WTC11 (cell line): ENCODE data around the gene USH1G. TPM values are rescaled to one million over a fixed set of nuclear protein-coding genes. Genes with fewer than 3 reads are reported as not detected.

ENCODE experiments used
- ATAC-seq: fragments of 200-7000 bp; cut with Tn5 transposase; 2 replicates; pipeline ENCODE4 v1.10.0; 2021; ENCODE audit warnings: mild to moderate bottlenecking, moderate library complexity
- CTCF ChIA-PET: fragments of 300-600 bp; sonication (Branson Sonifier 250); formaldehyde crosslinking; loops from one replicate; lab custom pipeline; 2021; ENCODE audit warnings: antibody characterized with exemption; lab: Charles Lee
- POLR2A ChIA-PET: fragments of 350-600 bp; sonication (Branson Sonifier 250); formaldehyde crosslinking; loops from one replicate; lab custom pipeline; 2021; ENCODE audit warnings: antibody characterized with exemption; lab: Charles Lee
- DNase-seq: peaks from one replicate; pipeline ENCODE4 v3.0.0; 2021; ENCODE audit warnings: low spot score
- H3K27ac Mint-ChIP-seq: 2 replicates; pipeline ENCODE4 v1.8.0; 2021; ENCODE audit warnings: mixed read lengths
- H3K27me3 Mint-ChIP-seq: 2 replicates; pipeline ENCODE4 v1.8.0; 2021; ENCODE audit warnings: low read depth, mild to moderate bottlenecking, moderate library complexity, mixed read lengths
- H3K36me3 Mint-ChIP-seq: 2 replicates; pipeline ENCODE4 v1.8.0; 2021; ENCODE audit warnings: mixed read lengths
- H3K4me1 Mint-ChIP-seq: 2 replicates; pipeline ENCODE4 v1.8.0; 2022; ENCODE audit warnings: mixed read lengths
- H3K4me3 Mint-ChIP-seq: 2 replicates; pipeline ENCODE4 v1.8.0; 2021; ENCODE audit warnings: mild to moderate bottlenecking, moderate library complexity, mixed read lengths
- H3K9me3 Mint-ChIP-seq: 2 replicates; pipeline ENCODE4 v1.8.0; 2021; ENCODE audit warnings: mixed read lengths
- CBFB ChIP-seq: sonication (generic); formaldehyde crosslinking; IDR thresholded peaks from 2 replicates; pipeline ENCODE4 v1.8.1; 2022; ENCODE audit warnings: mild to moderate bottlenecking, low read depth, missing genetic modification reagents
- CREB1 ChIP-seq: sonication (generic); formaldehyde crosslinking; IDR thresholded peaks from 2 replicates; pipeline ENCODE4 v1.8.0; 2023; ENCODE audit warnings: mild to moderate bottlenecking, missing genetic modification reagents
- CTCF ChIP-seq: fragments of 200-600 bp; IDR thresholded peaks from 2 replicates; pipeline ENCODE4 v1.8.0; 2022; ENCODE audit warnings: antibody characterized with exemption
- ELF4 ChIP-seq: sonication (generic); formaldehyde crosslinking; IDR thresholded peaks from 2 replicates; pipeline ENCODE4 v1.8.1; 2022; ENCODE audit warnings: low read depth, mild to moderate bottlenecking, moderate library complexity, missing genetic modification reagents
- ESRRA ChIP-seq: sonication (generic); formaldehyde crosslinking; IDR thresholded peaks from 2 replicates; pipeline ENCODE4 v1.8.1; 2022; ENCODE audit warnings: mild to moderate bottlenecking, missing genetic modification reagents, borderline replicate concordance
- FOXJ3 ChIP-seq: sonication (generic); formaldehyde crosslinking; IDR thresholded peaks from 2 replicates; pipeline ENCODE4 v1.9.0; 2021; ENCODE audit warnings: missing genetic modification reagents, mild to moderate bottlenecking, borderline replicate concordance
- FOXP1 ChIP-seq: sonication (generic); formaldehyde crosslinking; IDR thresholded peaks from 2 replicates; pipeline ENCODE4 v1.8.0; 2022; ENCODE audit warnings: missing genetic modification reagents, mild to moderate bottlenecking, moderate library complexity, borderline replicate concordance
- FOXP4 ChIP-seq: sonication (generic); formaldehyde crosslinking; IDR thresholded peaks from 2 replicates; pipeline ENCODE4 v1.8.0; 2022; ENCODE audit warnings: mild to moderate bottlenecking, missing genetic modification reagents
- GRHL2 ChIP-seq: fragments of 250-450 bp; sonication (Bioruptor Pico); IDR thresholded peaks from 2 replicates; pipeline ENCODE4 v1.8.0; 2022; ENCODE audit warnings: mild to moderate bottlenecking, moderate library complexity; ENCODE audit not compliant: insufficient replicate concordance, severe bottlenecking
- NFYB ChIP-seq: sonication (generic); formaldehyde crosslinking; conservative IDR thresholded peaks from 2 replicates; pipeline ENCODE4 v1.8.0; 2022; ENCODE audit warnings: low read depth, missing genetic modification reagents
- PRDM15 ChIP-seq: sonication (generic); formaldehyde crosslinking; IDR thresholded peaks from 2 replicates; pipeline ENCODE4 v1.8.0; 2022; ENCODE audit warnings: missing genetic modification reagents
- SMAD3 ChIP-seq: sonication (generic); formaldehyde crosslinking; IDR thresholded peaks from 2 replicates; pipeline ENCODE4 v1.8.0; 2022; ENCODE audit warnings: missing genetic modification reagents, mild to moderate bottlenecking, borderline replicate concordance
- SMAD4 ChIP-seq: sonication (generic); formaldehyde crosslinking; IDR thresholded peaks from 2 replicates; pipeline ENCODE4 v1.8.0; 2022; ENCODE audit warnings: mild to moderate bottlenecking, missing genetic modification reagents
- ZBTB43 ChIP-seq: sonication (generic); formaldehyde crosslinking; IDR thresholded peaks from 2 replicates; pipeline ENCODE4 v1.8.1; 2023; ENCODE audit warnings: mild to moderate bottlenecking, missing genetic modification reagents
- ZNF263 ChIP-seq: sonication (generic); formaldehyde crosslinking; IDR thresholded peaks from 2 replicates; pipeline ENCODE4 v1.8.1; 2022; ENCODE audit warnings: low read depth, mild to moderate bottlenecking, moderate library complexity, missing genetic modification reagents
- ZNF423 ChIP-seq: fragments of 250-450 bp; sonication (Bioruptor Pico); IDR thresholded peaks from 2 replicates; pipeline ENCODE4 v2.1.2; 2022; ENCODE audit warnings: mild to moderate bottlenecking, moderate library complexity
- ZNF425 ChIP-seq: fragments of 250-450 bp; sonication (Bioruptor Pico); conservative IDR thresholded peaks from 2 replicates; pipeline ENCODE4 v1.9.0; 2021; ENCODE audit warnings: mild to moderate bottlenecking
- ZNF512 ChIP-seq: sonication (generic); formaldehyde crosslinking; IDR thresholded peaks from 2 replicates; pipeline ENCODE4 v1.8.1; 2022; ENCODE audit warnings: missing genetic modification reagents, borderline replicate concordance
- ZNF532 ChIP-seq: fragments of 250-450 bp; sonication (Bioruptor Pico); IDR thresholded peaks from 2 replicates; pipeline ENCODE4 v1.9.0; 2021; ENCODE audit warnings: mild to moderate bottlenecking, borderline replicate concordance
- total RNA-seq: library from RNA; stranded (reverse); gene quantifications from 3 replicates; pipeline ENCODE4 v1.2.3, GENCODE V29; 2021

The USH1G gene
- total RNA-seq, 1 experiment from 2014 or later, result 1.9 TPM

- TF ChIP-seq ZNF425 (CRISPR knock-in tag) (no peak), NFYB (CRISPR knock-in tag) (no peak), ZNF512 (CRISPR knock-in tag) (no peak)
- TF ChIP-seq, all 79 proteins: peak for 0
Measured at GRCh38 chr17:74946641-74947040, 23.6 kb upstream of the USH1G start (continued).

GRCh38 chr17:74945543-74945942, 22.5 kb upstream of the USH1G start:
- H3K27ac Mint-ChIP-seq, result no peak overlapping the region
- H3K27me3 Mint-ChIP-seq, result peaks cover 10% of the 10 kb centered on the region
- CTCF ChIA-PET, result interaction anchor here (1.0 to 5.9 kb wide), 4 partner anchors 12 to 26 kb away, joined by 3 to 56 read pairs (median 4); partner anchors contain the start of gene OTOP2
- peaks cover 19% of the 10 kb centered on the region for H3K4me1 Mint-ChIP-seq
- ATAC-seq, result no peak
- no peak overlapping the region for H3K4me3 Mint-ChIP-seq
- H3K36me3 Mint-ChIP-seq, result no peaks in the 10 kb centered on the region
- DNase-seq, result no peak
- POLR2A ChIA-PET, result no interaction called here
- no peaks in the 10 kb centered on the region for H3K9me3 Mint-ChIP-seq
- no peak for TF ChIP-seq FOXP1 (CRISPR knock-in tag)
- no peak for TF ChIP-seq ZNF263 (CRISPR knock-in tag)
- TF ChIP-seq ZBTB43 (CRISPR knock-in tag), result no peak
- no peak for TF ChIP-seq GRHL2 (CRISPR knock-in tag)
- TF ChIP-seq FOXJ3 (CRISPR knock-in tag), result no peak
- no peak for TF ChIP-seq ZNF423 (CRISPR knock-in tag)
- no peak for TF ChIP-seq CBFB (CRISPR knock-in tag)
- TF ChIP-seq ESRRA (CRISPR knock-in tag), result no peak
- TF ChIP-seq ELF4 (CRISPR knock-in tag), result no peak
- no peak for TF ChIP-seq CTCF
- TF ChIP-seq CREB1 (CRISPR knock-in tag), result no peak
- TF ChIP-seq SMAD3 (CRISPR knock-in tag), result no peak
- no peak for TF ChIP-seq PRDM15
- TF ChIP-seq FOXP4 (CRISPR knock-in tag), result no peak
- no peak for TF ChIP-seq SMAD4 (CRISPR knock-in tag)
- TF ChIP-seq ZNF532 (CRISPR knock-in tag), result no peak
